Measurements from ENCODE around the gene M1AP. TPM values are rescaled to one million over a fixed set of nuclear protein-coding genes. Genes with fewer than 3 reads are reported as not detected.

Gene M1AP
- polyA plus RNA-seq, 1 of the 3 experiments (the other 2 are of a cell fraction): 0.02 TPM

GRCh38 chr2:74576211-74576862 lies 71.8 kb downstream of the M1AP start:
- H3K27me3 ChIP-seq (ENCODE audit: insufficient read depth): no peaks in the 10 kb centered on the region
- no peak for DNase-seq
- no peak overlapping the region for H3K9ac ChIP-seq
- TF ChIP-seq FOXM1 (IDR thresholded peaks at IDR 0.05; ENCODE audit: low read depth) (no peak), TCF12 (IDR thresholded peaks at IDR 0.05) (peak; percentile 48; the same call in 1 of the 2 replicates), MAX (IDR thresholded peaks at IDR 0.05; ENCODE audit: low read depth) (no peak)
- 83% methylated on average over 7 of the region's 7 CpGs for WGBS (ENCODE audit: low lambda C conversion rate)
- H2AFZ ChIP-seq (ENCODE audit: low read depth): no peak overlapping the region
- ChIA-PET CTCF (interaction anchor here (0.9 to 7.3 kb wide), 5 partner anchors 10 to 752 kb away, joined by 3 to 75 read pairs (median 6); no protein-coding TSS in a partner anchor), POLR2A (no interaction called here)
- peak overlapping the region; percentile 29 to 44; a peak in 2 of 4 replicates for H3K27ac ChIP-seq (ENCODE audit: low read depth in 2 of 2, low read length in 1 of 2)
- H3F3A ChIP-seq (replicated peaks; ENCODE audit: insufficient read depth): peaks cover 34% of the 10 kb centered on the region
- no peak overlapping the region for H3K4me2 ChIP-seq
- H3K36me3 ChIP-seq (replicated peaks in 1 of 2; ENCODE audit: control insufficient read depth in 1 of 2, insufficient read depth in 2 of 2, low read length in 1 of 2): no peaks in the 10 kb centered on the region
- no peaks in the 10 kb centered on the region for H4K20me1 ChIP-seq (ENCODE audit: insufficient read depth)
- no peaks in the 10 kb centered on the region for H3K79me2 ChIP-seq (ENCODE audit: insufficient read depth)
- H3K4me1 ChIP-seq (ENCODE audit: control insufficient read depth in 1 of 2, insufficient read depth in 2 of 2, low read depth in 1 of 2, low read length in 1 of 2): peaks cover 7 to 20% of the 10 kb centered on the region in 2 experiments
- no peaks in the 10 kb centered on the region for H3K9me2 ChIP-seq
- no peak overlapping the region for H3K4me3 ChIP-seq (ENCODE audit: low read depth in 2 of 2, low read length in 1 of 2)
- no peaks in the 10 kb centered on the region for H3K9me3 ChIP-seq

- Histone ChIP-seq H3K4me3 (ENCODE audit: low read depth in 2 of 2, low read length in 1 of 2) (no peak overlapping the region), H3K9ac (no peak overlapping the region), H3K9me2 (no peaks in the 10 kb centered on the region), H3K79me2 (ENCODE audit: insufficient read depth) (no peaks in the 10 kb centered on the region), H4K20me1 (ENCODE audit: insufficient read depth) (no peaks in the 10 kb centered on the region), H3K36me3 (replicated peaks in 1 of 2; ENCODE audit: control insufficient read depth in 1 of 2, insufficient read depth in 2 of 2, low read length in 1 of 2) (no peaks in the 10 kb centered on the region), H2AFZ (ENCODE audit: low read depth) (no peak overlapping the region), H3K27ac (ENCODE audit: low read depth in 2 of 2, low read length in 1 of 2) (peak overlapping the region; percentile 68 to 82; a peak in 1 of 4 replicates), H3K4me2 (no peak overlapping the region), H3K9me3 (no peaks in the 10 kb centered on the region), H3F3A (replicated peaks; ENCODE audit: insufficient read depth) (peaks cover 33% of the 10 kb centered on the region), H3K27me3 (ENCODE audit: insufficient read depth) (no peaks in the 10 kb centered on the region), H3K4me1 (ENCODE audit: control insufficient read depth in 1 of 2, insufficient read depth in 2 of 2, low read depth in 1 of 2, low read length in 1 of 2) (peaks cover 7 to 20% of the 10 kb centered on the region in 2 experiments)
- DNase-seq: no peak
- TF ChIP-seq SIN3A (IDR thresholded peaks at IDR 0.05; ENCODE audit: borderline replicate concordance, low read depth, low read length) (no peak), GABPA (IDR thresholded peaks at IDR 0.05; ENCODE audit: low read depth) (no peak), EZH2phosphoT487 (IDR thresholded peaks at IDR 0.05; ENCODE audit: borderline replicate concordance, low read depth) (no peak), TEAD4 (IDR thresholded peaks at IDR 0.05; ENCODE audit: borderline replicate concordance, insufficient read depth) (no peak), YY1 (IDR thresholded peaks at IDR 0.05; ENCODE audit: low read depth) (no peak), CTCF (IDR thresholded peaks at IDR 0.05) (no peak), SMC3 (IDR thresholded peaks at IDR 0.05; ENCODE audit: low read depth, low read length) (no peak), IRF3 (IDR thresholded peaks at IDR 0.05; ENCODE audit: low read depth, low read length) (no peak), TAF1 (IDR thresholded peaks at IDR 0.05; ENCODE audit: borderline replicate concordance, low read depth, low read length) (no peak), GATA2 (CRISPR knock-in tag; IDR thresholded peaks at IDR 0.05) (no peak), ZBTB33 (IDR thresholded peaks at IDR 0.05; ENCODE audit: borderline replicate concordance, low read depth) (no peak), RXRA (IDR thresholded peaks at IDR 0.05; ENCODE audit: borderline replicate concordance, low read depth) (no peak), MXI1 (IDR thresholded peaks at IDR 0.05; ENCODE audit: low read depth, low read length) (no peak), RCOR1 (IDR thresholded peaks at IDR 0.05; ENCODE audit: low read length) (no peak), JUND (IDR thresholded peaks at IDR 0.05) (no peak), NFIC (IDR thresholded peaks at IDR 0.05; ENCODE audit: borderline replicate concordance) (no peak)
- WGBS (ENCODE audit: low lambda C conversion rate): 69% methylated on average over 4 of the region's 4 CpGs
- POLR2A ChIA-PET: interaction anchor here (0.6 kb wide), 1 partner anchor 68 kb away, joined by 3 read pairs; no protein-coding TSS in a partner anchor
- CTCF ChIA-PET: interaction anchor here (0.9 to 7.3 kb wide), 4 partner anchors 9 to 43 kb away, joined by 3 to 75 read pairs (median 6); no protein-coding TSS in a partner anchor
Observed at GRCh38 chr2:74575320-74575719, 72.8 kb downstream of the M1AP start.

All from SK-N-SH (cell line).